Stimulated activated CD4-positive, alpha-beta T cell treated with anti-CD3 and anti-CD28 coated beads, Interleukin-2, amount 100 ng/mL, for 24 hours (primary cell): ENCODE data around the gene UBE2D2.

Experiments used
- DNase-seq, 2 donors: peaks; one replicate each; pipeline ENCODE4 v3.0.0-alpha.2; 2020

UBE2D2 gene

DNA sequence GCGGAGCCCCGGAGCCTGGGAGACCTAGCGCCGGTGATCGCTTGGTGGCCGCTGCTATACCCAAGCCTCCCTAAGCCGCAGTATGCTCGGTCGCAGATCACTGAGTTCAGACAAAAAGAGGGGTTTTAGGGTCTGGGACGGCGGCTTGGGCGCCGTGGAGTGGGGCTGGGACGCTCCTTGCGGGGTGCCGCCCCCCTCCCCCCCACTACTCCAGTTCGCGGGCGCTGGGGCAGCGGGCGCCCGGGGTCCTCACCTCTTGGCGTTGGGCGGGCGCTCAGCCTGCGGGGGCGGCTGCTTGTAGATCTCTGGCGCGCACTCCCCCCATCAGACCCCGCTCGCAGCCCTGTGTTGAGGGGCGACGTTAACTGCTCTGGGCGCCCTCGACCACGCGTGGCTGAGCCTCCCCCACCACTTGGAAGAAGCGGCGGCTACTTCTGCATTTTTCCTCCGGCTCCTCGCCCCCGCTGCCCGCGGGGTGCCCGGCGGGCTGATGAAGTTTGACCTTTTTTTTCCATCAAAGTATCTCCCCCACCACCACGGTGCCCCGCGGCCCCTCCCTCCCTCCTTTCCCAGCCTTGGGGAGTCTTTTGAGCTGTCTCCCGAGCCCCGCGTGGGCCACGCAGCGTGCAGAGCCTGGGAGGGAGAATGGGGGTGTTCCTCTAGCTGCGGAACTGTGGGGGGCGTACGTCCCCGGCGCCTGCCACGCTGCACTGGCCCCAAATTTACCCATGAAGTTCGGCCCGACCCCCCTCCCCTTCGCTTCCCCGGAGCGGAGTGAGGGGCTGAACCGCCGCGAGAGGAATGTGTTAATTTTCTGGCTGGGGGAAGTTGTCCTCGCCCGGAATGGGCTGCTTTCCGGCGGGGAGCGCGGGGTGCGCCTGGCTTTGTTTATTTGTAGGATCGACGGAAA lies 88.2 kb downstream of the UBE2D2 start:
- DNase-seq: no peak

DNA sequence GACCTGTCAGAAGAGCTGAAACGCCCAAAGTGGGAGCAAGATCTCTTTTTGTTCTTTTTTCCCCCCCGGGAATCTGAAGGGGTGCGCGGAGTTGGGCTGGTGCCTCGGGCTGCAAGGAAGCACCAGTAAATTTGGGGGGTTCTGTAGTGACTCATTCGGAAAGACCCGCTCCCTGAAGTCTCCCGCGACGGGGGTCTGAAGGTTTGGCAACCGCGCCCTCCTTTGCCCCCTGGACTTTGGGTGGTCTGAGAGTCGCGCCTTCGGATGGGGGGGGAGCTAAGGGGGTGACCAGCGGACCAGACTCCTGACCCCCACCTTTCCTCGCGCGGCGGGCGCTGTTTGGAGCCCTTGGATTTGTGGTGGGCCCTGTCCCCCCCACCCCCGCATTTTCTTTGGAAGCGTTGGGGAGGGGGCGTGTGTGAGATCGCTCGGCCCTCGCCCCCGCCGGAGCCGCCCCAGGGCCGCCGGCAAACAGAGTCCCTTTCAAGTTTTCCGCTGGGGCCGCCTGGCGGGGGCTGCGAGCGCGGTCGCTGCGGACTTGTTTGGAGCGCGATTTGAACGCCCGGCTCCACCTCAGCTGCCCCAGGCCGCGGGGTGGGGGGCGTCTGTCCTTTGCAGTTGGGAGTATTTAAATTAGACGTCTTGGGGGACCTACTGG lies 89.0 kb downstream of the UBE2D2 start:
- DNase-seq: peak in 1 of 2 donors; percentile 49

DNA sequence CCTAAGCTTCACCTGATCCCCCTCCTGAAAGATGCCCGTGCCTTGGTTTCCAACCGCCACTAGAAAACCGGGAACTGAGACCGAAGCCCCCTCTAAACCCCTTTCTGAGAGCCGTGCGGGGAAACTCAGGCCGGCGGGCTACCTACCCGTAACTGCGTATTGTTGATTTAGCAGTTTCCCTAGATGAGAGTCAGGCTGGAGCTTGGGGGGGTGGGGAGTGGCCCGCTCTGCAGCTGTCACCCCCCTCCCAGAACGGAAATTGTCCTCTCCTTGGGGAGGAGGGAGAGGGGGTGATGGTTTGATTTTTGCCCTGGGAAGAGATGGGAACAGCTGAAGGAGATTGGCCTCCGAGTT lies 89.5 kb downstream of the UBE2D2 start:
- no peak for DNase-seq

- DNase-seq: no peak
Observed at GRCh38 chr5:139651043-139651834, 90.1 kb downstream of the UBE2D2 start.

GRCh38 chr5:139651853-139652787 lies 91.0 kb downstream of the UBE2D2 start:
- DNase-seq: peak; percentile 62 to 68

DNA sequence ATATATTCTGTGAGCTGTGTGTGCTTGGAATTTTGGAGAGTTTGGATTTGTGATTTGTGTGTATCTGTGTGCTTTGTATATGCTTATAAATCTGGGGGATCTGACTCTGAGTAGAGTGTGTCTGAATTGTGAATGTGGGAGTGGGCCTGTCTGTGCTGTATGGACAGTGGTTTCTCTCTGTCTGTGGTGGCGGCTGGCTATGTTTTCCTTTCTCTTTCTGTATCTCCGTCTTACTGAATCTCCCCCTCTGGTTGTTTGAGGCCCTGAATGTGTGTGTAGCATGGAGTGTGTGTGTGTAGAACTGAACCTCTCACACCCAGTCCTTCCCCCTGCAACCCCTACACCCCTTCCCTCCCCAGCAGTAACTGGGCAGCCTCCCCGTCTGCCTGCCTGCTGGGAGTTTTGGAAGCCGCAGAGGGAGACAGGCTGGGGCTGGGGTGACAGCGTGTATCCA lies 91.7 kb downstream of the UBE2D2 start:
- no peak for DNase-seq

GRCh38 chr5:139653616-139654015 lies 92.5 kb downstream of the UBE2D2 start:
- DNase-seq: no peak

DNA sequence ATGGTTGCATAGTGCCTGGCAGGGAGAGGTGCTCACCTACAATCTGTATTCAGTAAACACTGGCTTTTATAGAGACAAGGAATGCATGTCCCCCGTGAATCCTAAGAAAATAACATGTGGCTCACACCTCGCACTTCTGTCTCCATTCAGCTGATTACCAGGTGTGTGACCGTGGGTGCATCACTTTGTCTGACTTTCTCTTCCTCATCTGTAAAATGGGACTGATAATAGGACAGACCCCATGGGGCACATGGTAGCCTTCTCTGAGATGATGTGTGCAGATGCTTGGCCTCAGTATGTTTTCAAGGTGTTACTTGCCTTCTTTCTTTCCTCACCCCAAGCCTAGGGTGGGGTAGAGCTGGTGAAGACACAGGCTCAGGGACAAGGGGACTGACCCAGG lies 93.3 kb downstream of the UBE2D2 start:
- DNase-seq: no peak

- DNase-seq: no peak
Observed at GRCh38 chr5:139654871-139655491, 93.8 kb downstream of the UBE2D2 start.

GRCh38 chr5:139655727-139656271 lies 94.7 kb downstream of the UBE2D2 start:
- no peak for DNase-seq

- DNase-seq: no peak
Observed at GRCh38 chr5:139657363-139658321, 96.5 kb downstream of the UBE2D2 start.

DNA sequence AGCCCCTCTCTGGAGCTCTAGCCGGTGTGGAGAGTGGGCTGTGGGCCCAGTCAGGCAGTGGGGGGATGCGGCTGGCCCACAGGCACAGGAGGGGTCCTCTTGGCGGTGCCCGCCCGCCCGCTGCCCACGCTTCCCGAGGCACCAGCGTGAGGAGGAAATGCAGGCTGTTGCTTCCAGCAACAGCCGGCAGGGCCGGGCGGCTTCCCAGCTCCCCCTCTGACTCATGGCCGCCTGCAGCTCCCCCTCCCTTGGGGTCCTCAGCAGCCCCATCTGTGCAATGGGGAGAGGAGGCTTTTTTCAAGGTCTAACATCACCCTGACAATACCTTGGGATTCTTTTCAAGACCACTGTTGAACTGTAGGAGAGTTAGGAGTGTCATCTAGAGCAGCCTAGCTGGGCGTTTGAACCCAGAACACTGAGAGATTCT lies 97.4 kb downstream of the UBE2D2 start:
- no peak for DNase-seq

DNA sequence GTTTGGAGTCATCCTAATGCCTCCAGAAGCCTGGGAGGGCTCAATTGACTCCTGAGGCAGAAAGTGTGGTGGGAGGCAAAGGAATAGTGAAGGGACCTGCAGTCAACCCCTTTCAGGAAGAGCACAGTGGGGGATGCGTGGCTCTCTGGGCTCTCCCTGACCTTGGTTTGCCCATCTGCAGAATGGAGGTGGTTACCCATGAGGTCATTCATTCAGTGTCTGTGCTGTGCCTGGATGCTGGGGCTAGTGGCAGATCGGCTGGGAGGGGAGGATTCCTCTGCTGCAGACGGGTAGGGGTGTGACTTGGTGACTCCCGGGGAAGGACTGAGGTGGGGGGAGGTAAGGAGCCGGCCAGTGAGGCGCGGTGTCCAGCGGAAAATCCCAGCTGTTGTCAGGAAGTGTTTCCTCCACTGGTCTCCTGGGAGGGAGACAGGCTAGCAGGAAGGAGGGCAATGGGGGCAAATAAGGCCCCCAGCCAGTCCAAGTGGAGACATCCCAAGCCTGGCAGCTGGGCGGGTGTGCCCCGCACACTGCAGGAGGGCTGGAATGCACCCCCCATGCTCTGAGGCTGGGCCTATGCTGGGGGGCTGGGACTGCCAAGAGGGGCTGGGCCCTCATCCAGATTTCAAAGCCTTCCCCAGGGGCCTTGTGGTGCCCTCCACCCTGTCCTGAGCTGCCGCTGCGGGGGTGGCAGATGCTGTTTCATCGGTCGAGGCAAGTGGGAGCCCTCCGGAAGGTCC lies 98.0 kb downstream of the UBE2D2 start:
- no peak for DNase-seq

GRCh38 chr5:139659695-139660101 lies 98.6 kb downstream of the UBE2D2 start:
- no peak for DNase-seq

GRCh38 chr5:139660105-139660922 lies 99.2 kb downstream of the UBE2D2 start:
- no peak for DNase-seq

GRCh38 chr5:139660923-139661814 lies 100.0 kb downstream of the UBE2D2 start:
- DNase-seq: no peak

GRCh38 chr5:139662617-139663016 lies 101.5 kb downstream of the UBE2D2 start:
- DNase-seq: no peak
